GM12878 (cell line): Measurements from ENCODE around the gene RAF1. TPM values are rescaled to one million over a fixed set of nuclear protein-coding genes. Genes with fewer than 3 reads are reported as not detected.
"Not testable (repeated sequence)": the region's sequence is repeated elsewhere in the genome, so short reads cannot be mapped to it uniquely, and the experiment has no call there.

ENCODE experiments used
- ATAC-seq: fragments of 200-7000 bp; cut with Tn5 transposase; 3 replicates; pipeline ENCODE4 v1.9.1; 2020; ENCODE audit warnings: mild to moderate bottlenecking, moderate library complexity
- BruUV-seq: library from RNA; stranded (reverse); fragments of 400-500 nt; replicated peaks from 2 replicates; lab custom pipeline; 2021; lab: Mats Ljungman, UMichigan
- CTCF ChIA-PET: fragments of 300-600 bp; sonication (Branson Sonifier 250); formaldehyde crosslinking; extraction: SDS; loops from one replicate; lab custom pipeline; 2021; ENCODE audit warnings: inconsistent platforms; lab: Yijun Ruan, JAX
- POLR2A ChIA-PET: fragments of 350-600 bp; formaldehyde crosslinking; extraction: SDS; loops from one replicate; lab custom pipeline; 2021; ENCODE audit warnings: inconsistent platforms; lab: Charles Lee
- RAD21 ChIA-PET: fragments of 300-600 bp; sonication (Branson Sonifier 250); formaldehyde crosslinking; loops from one replicate; lab custom pipeline; 2023; ENCODE audit warnings: antibody characterized with exemption; ENCODE audit not compliant: unreplicated experiment; lab: Charles Lee
- SMC1A ChIA-PET: fragments of 300-600 bp; sonication (Branson Sonifier 250); formaldehyde crosslinking; loops from one replicate; lab custom pipeline; 2023; ENCODE audit not compliant: unreplicated experiment, uncharacterized antibody; lab: Charles Lee
- DNase-seq: peaks from one replicate; pipeline ENCODE4 v3.0.0-alpha.2; 2011; ENCODE audit warnings: low read depth, low spot score
- FAIRE-seq: peaks from 3 replicates; lab custom pipeline; 2011; peaks lifted over from hg19 to GRCh38; lab: Jason Lieb, UNC
- H2AFZ ChIP-seq: 2 replicates; pipeline ENCODE4 v1.6.0; 2011; ENCODE audit warnings: low read depth, low read length, control low read depth; ENCODE audit not compliant: control insufficient read depth
- H3K27ac ChIP-seq: 2 replicates; pipeline ENCODE4 v1.5.1; 2011; ENCODE audit warnings: control low read depth; ENCODE audit not compliant: control insufficient read depth, insufficient read depth
- H3K27me3 ChIP-seq, 2 experiments: replicated peaks in 1 of 2; 2 replicates each; pipeline versions ENCODE4 v1.6.0 to v1.6.1; 2011; ENCODE audit warnings: low read length in 1 of 2; ENCODE audit not compliant: control insufficient read depth in 2 of 2, insufficient read depth in 2 of 2
- H3K36me3 ChIP-seq, 2 experiments: 2 replicates each; pipeline ENCODE4 v1.5.1; 2011; ENCODE audit warnings: low read length in 1 of 2; ENCODE audit not compliant: control insufficient read depth in 2 of 2, insufficient read depth in 2 of 2
- H3K4me1 ChIP-seq: 2 replicates; pipeline ENCODE4 v1.6.1; 2011; ENCODE audit warnings: mild to moderate bottlenecking, low read length, moderate library complexity, mixed read lengths; ENCODE audit not compliant: control insufficient read depth, insufficient read depth
- H3K4me2 ChIP-seq: 2 replicates; pipeline ENCODE4 v1.6.0; 2011; ENCODE audit warnings: control low read depth; ENCODE audit not compliant: control insufficient read depth, insufficient read depth
- H3K4me3 ChIP-seq: fragments of 200-600 bp; sonication (generic); 2 replicates; pipeline ENCODE4 v1.5.1; 2016
- H3K79me2 ChIP-seq: 2 replicates; pipeline ENCODE4 v1.6.0; 2011; ENCODE audit warnings: low read length; ENCODE audit not compliant: control insufficient read depth, insufficient read depth
- H3K9ac ChIP-seq: 2 replicates; pipeline ENCODE4 v1.8.0; 2011; ENCODE audit warnings: low read length, control low read depth, mixed read lengths; ENCODE audit not compliant: control insufficient read depth, insufficient read depth
- H3K9me3 ChIP-seq: replicated peaks from 3 replicates; pipeline ENCODE4 v1.5.1; 2011; ENCODE audit warnings: mild to moderate bottlenecking, low read length; ENCODE audit not compliant: control insufficient read depth, insufficient read depth
- H4K20me1 ChIP-seq: 2 replicates; pipeline ENCODE4 v1.6.0; 2011; ENCODE audit not compliant: control insufficient read depth, insufficient read depth
- BHLHE40 ChIP-seq, 2 experiments: fragments of 450-650 bp in 1 of 2; IDR thresholded peaks; 2 replicates each; pipeline ENCODE4 v1.6.1; 2011 to 2017; ENCODE audit warnings: low read depth in 2 of 2, borderline replicate concordance in 1 of 2, improper control_type of control experiment in 1 of 2, low read length in 1 of 2, mild to moderate bottlenecking in 1 of 2
- LARP7 ChIP-seq: fragments of 450-650 bp; IDR thresholded peaks from 2 replicates; pipeline ENCODE4 v1.6.1; 2017; ENCODE audit warnings: mild to moderate bottlenecking
- POLR2A ChIP-seq: IDR thresholded peaks from 2 replicates; pipeline ENCODE4 v1.6.1; 2011; ENCODE audit warnings: low read depth, mild to moderate bottlenecking, low read length
- STAT1 ChIP-seq: fragments of 450-650 bp; conservative IDR thresholded peaks from 2 replicates; pipeline ENCODE4 v1.6.1; 2014; ENCODE audit warnings: antibody characterized with exemption, mild to moderate bottlenecking
- WGBS: methylation state at CpG from one replicate; pipeline ENCODE4 v1.1.6; 2016; ENCODE audit warnings: low lambda C conversion rate; ENCODE audit not compliant: insufficient replicate concordance, insufficient coverage; ENCODE audit errors: missing lambda C conversion rate; 5-methylcytosine and 5-hydroxymethylcytosine counted together
- in situ Hi-C: fragments of 300-500 bp; cut with MboI; formaldehyde crosslinking; loops from 9 replicates; pipeline ENCODE4 v1.14.3; 2018; ENCODE audit warnings: mixed read lengths
- intact Hi-C: fragments of 100-400 bp; cut with micrococcal nuclease; formaldehyde crosslinking; loops from one replicate; pipeline ENCODE4 v1.14.2; 2022; ENCODE audit not compliant: unreplicated experiment
- polyA plus RNA-seq, 11 experiments: library from polyadenylated mRNA; depleted of rRNA in 4 of 11; unstranded in 6 of 11; stranded (reverse) in 5 of 11; fragments of >200 nt; fragmentation: Nextera tagmentation in 4 of 11; fragmentation: Illumina TruSeq in 1 of 11; extraction: Ambion mirVana in 4 of 11; extraction: Trizol in 1 of 11; gene quantifications; 1 replicate in 1 of 11; 2 replicates in 10 of 11; pipeline versions ENCODE4 v1.2.1 to v1.2.3, GENCODE V29; 2011 to 2016; ENCODE audit warnings: inconsistent platforms in 2 of 11, missing spikeins in 2 of 11, low read depth in 1 of 11
- total RNA-seq, 4 experiments: library from RNA; depleted of rRNA in 3 of 4; stranded (reverse); fragments of >200 nt in 3 of 4; fragmentation: Illumina TruSeq in 1 of 4; extraction: Trizol in 1 of 4; gene quantifications; 2 replicates each; pipeline versions ENCODE4 v1.2.1 to v1.2.3, GENCODE V29; 2013 to 2021

Gene RAF1
- total and polyA plus RNA-seq, 10 of the 15 experiments (the other 5 are each of a cell fraction or from before 2014, with no cell fraction given): 20.4 to 151 (median 77.8) TPM

DNA sequence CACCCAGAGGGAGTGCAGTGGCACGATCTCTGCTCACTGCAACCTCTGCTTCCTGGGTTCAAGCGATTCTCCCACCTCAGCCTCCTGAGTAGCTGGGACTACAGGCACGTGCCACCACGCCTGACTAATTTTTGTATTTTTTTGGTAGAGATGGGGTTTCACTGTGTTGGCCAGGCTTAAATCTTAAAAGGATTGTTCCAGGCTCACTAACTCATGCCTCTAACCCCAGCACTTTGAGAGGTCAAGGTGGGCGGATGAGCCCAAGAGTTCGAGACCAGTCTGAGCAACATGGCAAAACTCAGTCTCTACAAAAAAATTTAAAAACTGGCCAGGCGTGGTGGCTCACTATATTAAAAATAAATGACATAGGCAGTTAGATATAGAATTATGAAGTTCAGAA, 33.1 kb downstream of the RAF1 start:
- CTCF ChIA-PET, H3K36me3 ChIP-seq, H3K9me3 ChIP-seq, H2AFZ ChIP-seq, ATAC-seq, H3K9ac ChIP-seq, in situ Hi-C loops, intact Hi-C loops, BruUV-seq, DNase-seq, H3K27me3 ChIP-seq, FAIRE-seq, H3K4me2 ChIP-seq, H3K4me3 ChIP-seq, H4K20me1 ChIP-seq, RAD21 ChIA-PET, H3K27ac ChIP-seq: not testable (repeated sequence)
- Histone ChIP-seq H3K4me1 (peaks cover 10% of the 10 kb centered on the region), H3K79me2 (peaks cover 84% of the 10 kb centered on the region)
- WGBS: 90% methylated on average over 7 of the region's 7 CpGs
- POLR2A ChIA-PET: interaction anchor here (0.5 kb wide), 1 partner anchor 87 kb away, joined by 5 read pairs; no protein-coding TSS in a partner anchor
- SMC1A ChIA-PET: interaction anchor here (1.0 kb wide), 1 partner anchor 13 kb away, joined by 4 read pairs; no protein-coding TSS in a partner anchor
- peak in 1 of 2 experiments; percentile 46; a peak in 1 of 4 replicates for TF ChIP-seq BHLHE40 (IDR thresholded peaks at IDR 0.05; ENCODE audit: borderline replicate concordance in 1 of 2, low read depth in 2 of 2, low read length in 1 of 2)

DNA sequence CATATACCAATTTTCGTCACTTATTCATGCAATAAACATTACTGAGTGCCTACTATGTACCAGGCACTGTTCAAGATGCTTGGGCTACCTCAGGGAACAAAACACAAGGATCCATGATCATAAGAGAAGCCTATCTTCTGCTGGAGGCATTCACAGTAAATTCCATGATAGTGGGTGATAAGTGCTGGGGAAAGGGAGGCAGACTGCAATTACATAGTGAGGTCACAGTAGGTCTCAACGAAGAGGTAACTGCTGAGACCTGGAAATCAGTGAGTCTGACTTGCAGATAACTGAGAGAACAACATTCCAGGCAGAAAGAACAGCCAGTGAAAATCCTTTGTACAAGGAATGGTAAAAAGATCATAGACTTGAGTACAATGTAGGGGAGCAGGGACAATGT, 33.6 kb downstream of the RAF1 start:
- SMC1A ChIA-PET: no interaction called here
- in situ Hi-C loops: no loop called here
- CTCF ChIA-PET: interaction anchor here (1.3 to 2.2 kb wide), 2 partner anchors 16 kb away, joined by 4 read pairs; no protein-coding TSS in a partner anchor
- RAD21 ChIA-PET: interaction anchor here (1.6 kb wide), 1 partner anchor 15 kb away, joined by 3 read pairs; no protein-coding TSS in a partner anchor
- Histone ChIP-seq H3K36me3 (no peaks in the 10 kb centered on the region), H3K27me3 (no peaks in the 10 kb centered on the region), H4K20me1 (no peaks in the 10 kb centered on the region), H3K27ac (no peak overlapping the region), H3K9ac (no peak overlapping the region), H3K4me2 (no peak overlapping the region), H2AFZ (no peak overlapping the region), H3K79me2 (peaks cover 88% of the 10 kb centered on the region), H3K9me3 (no peaks in the 10 kb centered on the region; the same call in 2 of the 3 replicates), H3K4me3 (no peak overlapping the region), H3K4me1 (peaks cover 14% of the 10 kb centered on the region)
- BruUV-seq: no TSS peak
- POLR2A ChIA-PET: no interaction called here
- WGBS: 79% methylated on average over 2 of the region's 2 CpGs
- no peak for TF ChIP-seq LARP7
- no peak for TF ChIP-seq STAT1
- TF ChIP-seq POLR2A: no peak
- no peak for ATAC-seq
- intact Hi-C loops: no loop called here
- FAIRE-seq: no peak
- no peak for DNase-seq
